ENCODE results near the gene P3R3URF.
A peak's percentile ranks its signal among the peaks of the same experiment; 100 is the strongest.

Gene P3R3URF

DNA sequence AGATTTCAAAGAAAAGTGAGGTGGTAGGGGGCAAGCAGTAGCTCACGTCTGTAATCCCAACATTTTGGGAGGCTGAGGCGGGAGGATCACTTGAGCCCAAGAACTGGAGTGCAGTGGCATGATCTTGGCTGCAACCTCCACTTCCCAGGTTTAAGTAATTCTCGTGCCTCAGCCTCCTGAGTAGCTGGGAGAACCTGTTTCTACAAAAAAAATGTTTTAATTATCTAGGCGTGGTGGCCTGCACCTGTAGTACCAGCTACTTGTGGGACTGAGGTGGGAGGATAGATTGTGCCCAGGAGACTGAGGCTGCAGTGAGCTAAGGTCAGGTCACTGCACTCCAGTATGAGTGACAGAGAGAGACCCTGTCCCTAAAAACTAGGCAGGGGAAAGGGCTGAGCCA is 4.0 kb downstream of the P3R3URF start:
- no peak for DNase-seq (ENCODE audit: low read depth)

DNA sequence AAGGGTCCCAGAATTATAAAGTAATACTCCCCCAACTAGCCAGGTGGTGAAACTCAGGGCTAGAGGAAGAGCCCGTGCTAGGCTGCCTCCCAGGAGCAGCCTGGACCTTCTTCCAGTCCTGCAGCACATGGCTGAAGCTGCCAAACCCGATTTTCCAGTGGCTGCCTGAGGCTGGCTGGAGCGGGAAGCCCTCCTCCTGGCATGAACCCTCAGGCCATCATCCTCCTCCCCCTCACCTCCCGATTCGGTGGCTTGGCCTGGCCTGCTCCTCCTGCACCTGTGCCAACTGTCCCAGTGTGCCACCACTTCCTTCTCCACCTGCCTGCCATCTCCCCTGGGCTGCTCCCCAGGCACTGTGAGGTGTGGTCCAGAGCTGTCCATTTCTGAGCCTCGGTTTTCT is 4.4 kb downstream of the P3R3URF start:
- no peak for DNase-seq (ENCODE audit: low read depth)

DNA sequence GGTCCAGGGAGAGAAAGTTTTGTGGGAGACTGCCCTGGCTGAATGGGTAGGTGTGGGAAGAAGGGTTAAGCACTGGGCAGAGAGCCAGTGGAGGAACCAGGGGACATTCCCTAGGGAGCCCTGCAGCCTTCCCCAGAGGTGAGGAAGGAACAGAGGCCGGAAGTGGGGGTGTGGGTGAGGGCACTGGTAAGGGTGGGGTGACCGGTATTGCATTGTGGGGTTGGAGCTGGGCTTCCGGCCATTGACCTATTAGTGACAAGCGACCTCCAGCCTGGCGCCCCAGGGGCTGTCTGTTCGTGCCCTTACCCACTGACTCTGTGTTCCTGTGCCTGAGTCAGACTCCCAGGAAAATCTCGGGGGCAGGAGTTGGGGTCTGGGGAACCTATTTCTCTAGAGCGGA is 4.9 kb downstream of the P3R3URF start:
- DNase-seq (ENCODE audit: low read depth) = no peak

DNA sequence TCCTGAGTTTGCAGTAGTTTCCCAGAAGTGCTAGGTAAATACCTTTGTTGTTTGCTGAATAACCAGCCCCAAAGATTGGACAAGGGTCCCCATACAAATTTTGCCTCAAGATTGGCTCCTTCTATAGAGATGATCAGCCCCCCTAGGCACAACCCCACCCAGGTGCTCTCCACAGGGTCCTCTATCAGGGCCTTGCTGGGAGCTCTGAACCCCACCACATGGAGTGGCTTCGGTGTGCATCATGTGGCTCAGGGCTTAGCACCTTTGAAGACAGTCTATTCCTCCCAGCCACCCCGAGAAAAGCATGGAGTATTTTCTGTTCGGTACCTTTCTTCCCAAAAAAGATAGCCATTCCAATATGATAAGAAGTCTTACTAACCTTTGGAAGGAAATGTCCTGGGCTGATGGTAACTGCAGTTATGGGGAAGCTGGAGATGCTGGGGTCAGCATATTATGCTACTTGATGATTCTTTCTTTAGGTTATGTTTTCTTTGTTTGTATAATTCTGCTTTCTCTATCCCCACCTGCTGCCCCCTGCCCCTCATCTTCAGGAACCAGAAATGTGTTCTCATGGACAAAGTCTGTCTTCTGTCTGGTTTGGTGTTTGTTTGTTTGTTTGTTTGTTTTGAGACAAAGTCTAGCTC is 6.4 kb downstream of the P3R3URF start:
- DNase-seq (ENCODE audit: low read depth) = no peak

DNA sequence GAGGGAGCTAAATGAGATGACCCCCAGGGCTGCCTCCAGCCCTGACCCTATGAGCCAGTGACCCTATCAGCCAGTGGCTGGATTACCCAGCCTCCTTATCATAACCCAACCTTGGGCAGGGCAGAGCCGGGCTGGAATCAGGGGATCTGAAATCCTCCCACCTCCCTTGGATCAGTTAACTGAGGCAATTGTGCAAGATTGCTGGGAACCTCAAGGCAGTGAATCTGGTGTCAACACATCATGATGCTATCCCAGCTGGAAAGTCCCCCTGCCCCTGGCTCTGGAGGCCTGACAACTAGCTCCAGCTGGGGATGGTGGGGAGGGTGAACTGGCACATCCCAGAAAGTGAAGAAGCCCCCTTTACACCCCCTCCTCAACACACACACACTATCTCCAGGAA is 7.8 kb downstream of the P3R3URF start:
- DNase-seq (ENCODE audit: low read depth) = no peak

DNA sequence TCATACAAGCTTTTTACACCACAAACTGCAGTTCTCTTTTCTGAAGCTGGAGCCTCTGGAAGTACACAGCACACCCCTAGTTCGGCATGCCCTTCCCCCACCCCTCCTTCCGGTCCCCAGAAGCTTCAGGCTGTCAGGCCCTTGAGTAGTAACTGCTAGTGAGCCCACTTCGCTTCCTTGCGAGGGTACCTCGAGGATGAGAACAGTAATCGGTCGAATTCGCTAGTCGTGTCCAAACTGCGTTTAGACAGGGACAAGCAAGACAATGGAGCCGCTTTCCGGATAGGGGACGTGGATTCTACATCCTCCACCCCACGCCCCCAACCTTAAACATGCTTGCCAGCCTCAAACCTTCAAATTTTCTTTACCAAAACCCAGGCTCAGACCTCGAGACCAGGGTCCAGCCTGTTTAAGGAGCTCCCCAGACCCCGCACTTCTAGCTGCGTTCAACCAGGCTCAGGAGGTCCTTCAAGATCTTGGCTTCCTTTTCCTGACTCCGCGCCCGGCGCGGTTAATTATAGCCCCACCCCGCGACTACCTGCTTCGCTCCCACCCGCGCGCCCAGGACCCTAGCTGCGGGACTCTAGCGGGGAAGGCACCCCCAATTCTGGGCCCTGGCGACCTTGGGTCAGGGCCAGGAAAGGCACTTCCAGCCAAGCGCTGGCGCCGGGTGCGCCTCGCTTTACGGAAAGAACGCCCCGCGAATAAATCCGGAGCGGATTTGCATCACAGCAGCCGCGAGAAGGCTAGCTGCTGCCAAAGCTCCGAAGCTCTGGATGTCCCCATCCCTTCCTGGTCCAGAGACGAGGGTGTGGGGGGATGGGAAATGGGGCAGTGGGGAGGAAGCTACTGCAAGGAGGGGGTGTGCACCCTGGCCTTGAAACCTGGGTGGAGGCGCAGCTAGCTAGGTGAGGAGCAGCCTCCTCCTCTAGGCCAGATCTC is 9.5 kb downstream of the P3R3URF start:
- no peak for DNase-seq (ENCODE audit: low read depth)

DNA sequence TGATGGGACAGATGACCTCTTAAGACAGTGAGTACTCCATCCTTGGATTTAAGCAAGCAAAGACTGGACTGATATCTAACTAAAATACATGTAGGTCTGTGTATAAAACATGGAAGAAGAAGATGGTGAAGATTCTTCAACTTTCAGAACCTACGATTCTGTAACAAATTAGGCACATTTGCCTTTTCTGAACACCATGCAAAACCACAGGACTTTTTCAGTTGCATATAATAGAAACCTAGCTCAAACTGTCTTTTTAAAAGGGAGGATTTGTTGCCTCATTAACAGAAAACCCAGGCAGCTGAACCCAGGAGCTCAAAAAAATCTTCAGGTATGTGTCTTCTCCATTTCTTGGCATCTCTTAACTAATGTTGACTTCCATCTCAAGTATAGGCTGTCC is 16.1 kb downstream of the P3R3URF start:
- DNase-seq (ENCODE audit: low read depth) = no peak

DNA sequence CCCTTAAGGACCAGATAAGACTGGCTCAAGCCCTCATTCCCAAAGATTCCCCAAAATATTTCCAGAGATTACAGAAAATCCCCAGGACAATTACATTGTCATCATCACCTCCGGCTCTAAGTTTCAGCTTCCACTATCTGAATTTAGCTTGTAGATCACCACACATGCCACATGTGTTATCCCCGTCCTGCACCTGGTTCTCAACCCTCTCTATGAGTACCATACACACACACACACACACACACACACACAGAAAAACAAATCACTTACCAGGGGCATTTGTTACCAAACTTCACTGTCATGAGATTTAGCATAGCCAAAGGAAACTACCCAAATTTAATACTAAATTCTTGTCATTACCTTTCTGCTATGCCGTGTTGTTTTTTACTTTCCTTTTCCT is 16.8 kb downstream of the P3R3URF start:
- DNase-seq (ENCODE audit: low read depth) = no peak

DNA sequence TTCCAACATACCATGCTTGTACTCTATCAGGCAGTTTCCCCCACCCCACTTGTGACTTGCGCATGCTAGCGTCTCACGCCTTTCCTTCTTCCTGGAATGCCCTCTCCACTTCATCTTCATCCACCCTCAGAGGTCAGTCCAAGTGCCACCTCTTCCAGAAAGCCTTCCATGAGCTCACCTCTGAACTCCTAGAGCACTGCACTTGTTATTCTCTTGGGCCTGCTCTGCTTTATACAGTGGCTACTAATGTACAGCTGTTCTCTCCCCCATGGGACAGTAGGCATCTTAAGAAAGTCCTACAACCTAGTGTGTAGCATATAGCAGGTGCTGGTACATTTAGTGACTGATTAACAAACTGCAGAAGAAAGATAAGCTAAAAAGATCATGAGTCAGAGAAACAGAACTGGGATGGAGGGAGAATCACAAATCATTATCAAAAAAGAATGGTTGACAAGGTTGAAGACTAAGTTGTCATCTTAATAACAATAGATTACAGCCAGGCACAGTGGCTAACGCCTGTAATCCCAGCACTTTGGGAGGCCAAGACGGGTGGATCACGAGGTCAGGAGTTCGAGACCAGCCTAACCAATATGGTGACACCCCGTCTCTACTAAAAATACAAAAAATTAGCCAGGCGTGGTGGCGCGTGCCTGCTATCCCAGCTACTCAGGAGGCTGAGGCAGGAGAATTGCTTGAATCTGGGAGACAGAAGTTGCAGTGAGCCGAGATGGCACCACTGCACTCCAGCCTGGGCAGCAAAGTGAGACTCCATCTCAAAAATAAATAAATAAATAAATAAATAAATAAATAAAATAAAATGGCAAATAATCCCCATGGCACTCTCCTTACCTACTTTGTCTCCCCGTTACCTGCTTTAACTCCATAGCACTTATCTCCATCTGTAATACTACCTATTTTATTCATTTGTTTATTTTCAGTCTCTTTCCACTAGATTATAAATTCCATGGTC is 17.7 kb downstream of the P3R3URF start:
- no peak for DNase-seq (ENCODE audit: low read depth)

DNA sequence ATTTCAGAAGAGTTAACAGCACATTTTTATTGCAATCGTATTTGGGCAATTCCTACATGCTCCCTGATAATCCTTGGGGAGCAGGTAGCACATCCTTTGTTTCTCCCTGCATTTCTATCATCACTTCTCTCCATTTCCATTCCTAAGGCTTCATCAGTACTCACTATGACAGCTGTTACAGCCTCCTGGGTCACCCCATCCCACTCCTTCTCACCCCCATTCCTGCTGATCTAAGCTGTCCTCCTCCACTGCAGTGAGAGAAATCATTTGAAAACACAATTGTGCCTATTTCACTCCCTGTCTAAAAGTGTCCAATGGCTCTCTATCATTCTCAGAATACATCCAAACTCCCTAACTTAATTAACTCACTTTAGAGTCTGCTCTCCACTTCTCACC is 18.4 kb downstream of the P3R3URF start:
- DNase-seq (ENCODE audit: low read depth) = no peak

DNA sequence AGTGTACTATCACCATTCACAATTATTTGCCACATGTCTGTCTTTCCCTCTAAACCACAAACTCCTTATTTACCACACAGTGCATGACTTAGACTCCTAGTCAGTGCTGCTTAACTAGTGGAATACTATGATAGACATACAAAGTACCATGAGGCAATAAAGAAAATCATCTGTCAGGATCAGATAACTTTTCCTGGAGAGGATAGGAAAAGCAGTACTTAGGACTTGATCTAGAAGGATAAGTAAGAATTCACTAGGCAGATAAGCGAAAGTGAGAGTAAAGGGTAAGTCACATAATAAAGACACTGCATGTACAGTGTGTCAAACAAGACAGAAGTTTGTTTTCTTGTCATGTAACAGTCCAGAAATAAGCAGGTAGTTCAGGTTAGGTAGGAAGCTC is 22.6 kb downstream of the P3R3URF start:
- no peak for DNase-seq (ENCODE audit: low read depth)

DNA sequence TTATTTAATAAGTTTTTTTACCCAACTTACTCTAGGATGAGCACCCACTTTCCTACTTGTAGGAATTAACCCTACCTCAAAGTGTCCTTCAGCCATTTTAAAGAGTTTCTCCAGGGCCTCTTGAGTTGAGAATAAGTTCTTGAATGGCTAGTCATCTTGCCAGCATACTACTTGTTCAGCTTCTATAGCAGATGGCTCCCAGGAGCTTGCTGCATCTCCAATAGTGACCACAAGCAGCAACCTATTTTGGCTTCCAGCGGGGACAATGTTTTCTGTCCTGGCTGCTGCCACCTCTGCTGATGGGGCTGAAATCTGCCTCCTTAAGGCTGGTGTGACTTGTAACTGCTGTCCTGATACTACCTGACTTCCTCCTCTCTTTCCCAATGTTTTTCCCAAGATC is 23.1 kb downstream of the P3R3URF start:
- DNase-seq (ENCODE audit: low read depth) = no peak

DNA sequence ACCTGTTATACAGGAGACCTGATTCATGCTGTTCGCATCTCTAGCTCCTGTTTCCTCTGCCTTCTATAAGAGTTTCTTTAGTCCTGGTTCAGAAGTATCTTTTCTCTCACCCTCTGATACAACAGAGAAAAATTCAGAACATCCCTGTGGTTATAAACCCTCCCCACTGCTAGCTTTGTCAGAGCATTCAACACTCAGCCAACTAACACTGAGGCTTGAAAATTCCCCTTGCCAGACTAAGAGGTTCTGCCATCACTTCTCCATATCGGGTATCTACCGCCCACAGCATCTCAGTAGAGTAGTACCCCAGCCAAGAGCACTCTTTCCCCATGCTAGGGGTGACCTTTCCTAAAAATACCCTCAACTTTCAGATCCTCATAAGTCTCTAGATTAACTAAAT is 24.3 kb downstream of the P3R3URF start:
- peak; percentile 31 for DNase-seq (ENCODE audit: low read depth)

DNA sequence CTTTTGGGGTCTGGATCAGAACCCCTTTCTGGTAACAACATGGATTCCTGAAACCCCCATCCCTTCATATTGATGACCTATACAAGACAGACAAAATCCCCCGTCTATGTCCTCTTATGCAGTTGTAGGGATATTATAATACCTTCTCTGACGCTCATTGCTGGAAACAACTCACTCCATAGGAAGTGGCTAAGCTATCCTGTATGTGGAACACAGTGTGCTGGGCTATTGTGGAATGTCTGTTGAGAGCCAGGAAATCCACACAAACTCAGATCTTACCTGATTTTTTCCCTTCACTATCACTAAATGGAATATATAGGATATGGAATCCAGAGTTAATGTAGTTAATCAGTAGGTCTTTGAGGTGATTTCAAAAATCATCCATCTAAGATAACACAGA is 26.2 kb downstream of the P3R3URF start:
- no peak for DNase-seq (ENCODE audit: low read depth)

DNA sequence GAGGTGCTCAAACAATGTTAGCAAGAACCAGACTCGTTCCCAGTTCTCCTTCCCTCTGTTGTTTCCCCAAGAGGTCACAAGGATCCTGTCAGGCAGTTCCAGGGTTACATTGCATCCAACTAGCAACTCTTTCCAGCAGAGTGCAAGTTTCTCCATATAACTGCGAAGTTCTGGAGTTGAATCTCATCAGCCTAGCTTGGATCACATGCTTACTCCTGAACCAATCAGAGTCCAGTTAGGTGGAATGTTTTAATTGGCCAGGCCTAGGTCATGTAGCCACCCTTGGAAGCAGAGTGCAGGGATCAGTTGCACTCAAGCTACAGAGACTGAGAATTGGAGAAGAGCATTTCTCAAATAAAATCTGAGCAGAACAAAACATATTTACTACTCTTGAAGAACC is 28.0 kb downstream of the P3R3URF start:
- no peak for DNase-seq (ENCODE audit: low read depth)

DNA sequence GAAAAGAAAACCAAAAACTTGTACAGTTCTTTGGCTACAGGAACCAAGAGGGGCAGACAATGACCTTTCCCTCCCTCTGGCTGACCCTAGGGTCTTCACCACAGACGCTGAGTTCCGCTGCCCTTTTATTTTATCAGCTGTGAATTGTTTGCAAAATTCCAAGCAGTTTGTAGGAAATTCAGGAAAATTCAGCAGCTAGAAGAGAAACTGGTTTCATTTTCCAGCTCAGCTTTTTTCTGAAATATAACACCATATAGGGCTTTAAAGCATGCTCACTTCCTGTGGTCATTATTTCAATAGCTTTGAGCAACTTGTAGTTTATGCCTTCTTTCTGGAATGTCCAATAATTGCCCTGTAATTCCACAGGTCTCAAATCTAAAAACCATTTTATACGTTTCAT is 38.4 kb downstream of the P3R3URF start:
- peak; percentile 32 for DNase-seq (ENCODE audit: low read depth)

DNA sequence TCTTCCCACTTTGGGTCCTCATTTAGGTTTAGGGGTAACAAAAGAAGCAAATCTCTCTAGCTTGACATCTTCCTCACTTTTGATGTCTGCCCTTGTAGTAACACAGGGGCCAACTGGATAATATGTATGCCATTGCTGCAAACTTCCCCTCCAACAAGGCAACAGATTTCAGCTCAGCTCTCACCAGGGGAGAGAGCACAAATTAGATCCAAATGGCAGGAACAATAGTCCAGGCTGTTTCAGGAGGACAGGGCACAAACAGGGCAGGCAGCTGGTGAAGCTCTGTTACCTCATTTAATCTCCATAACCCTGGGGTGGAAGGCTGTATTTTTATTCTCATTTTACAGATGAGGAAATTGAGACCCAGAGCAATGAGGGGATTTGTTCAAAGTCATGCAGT is 39.6 kb downstream of the P3R3URF start:
- DNase-seq (ENCODE audit: low read depth) = peak; percentile 23

DNA sequence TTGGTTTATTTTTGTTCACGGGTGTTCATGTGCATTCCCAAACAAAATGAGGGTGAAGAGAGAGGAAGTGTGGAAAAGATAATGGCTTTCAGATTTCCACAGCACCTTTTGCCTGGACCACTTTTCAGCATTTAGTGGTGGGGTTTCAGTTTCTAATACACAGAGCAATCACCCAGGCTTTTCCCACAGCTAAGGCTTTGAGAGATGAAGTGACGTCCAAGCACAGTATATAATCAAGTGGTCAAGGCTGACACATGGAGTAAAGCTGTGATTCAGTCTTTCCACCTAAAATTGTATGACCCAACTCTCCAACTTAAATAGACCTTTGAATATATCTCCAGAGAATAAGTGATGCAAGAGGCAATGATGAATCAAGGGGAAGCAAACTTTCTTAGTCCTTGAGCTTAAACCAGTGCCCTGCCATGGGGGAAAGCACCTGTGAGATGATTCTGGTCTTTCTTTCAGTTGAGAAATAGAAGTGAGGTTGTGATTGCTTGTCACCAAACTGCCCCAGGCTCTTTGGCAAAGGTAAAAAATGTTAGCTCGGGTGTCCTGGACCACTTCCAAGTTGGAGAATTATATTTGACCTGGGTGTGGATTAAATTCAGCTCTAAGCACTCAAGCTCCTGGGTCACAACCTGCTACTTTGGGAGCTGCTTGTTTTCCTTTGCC is 41.5 kb downstream of the P3R3URF start:
- peak; percentile 92 for DNase-seq (ENCODE audit: low read depth)

DNA sequence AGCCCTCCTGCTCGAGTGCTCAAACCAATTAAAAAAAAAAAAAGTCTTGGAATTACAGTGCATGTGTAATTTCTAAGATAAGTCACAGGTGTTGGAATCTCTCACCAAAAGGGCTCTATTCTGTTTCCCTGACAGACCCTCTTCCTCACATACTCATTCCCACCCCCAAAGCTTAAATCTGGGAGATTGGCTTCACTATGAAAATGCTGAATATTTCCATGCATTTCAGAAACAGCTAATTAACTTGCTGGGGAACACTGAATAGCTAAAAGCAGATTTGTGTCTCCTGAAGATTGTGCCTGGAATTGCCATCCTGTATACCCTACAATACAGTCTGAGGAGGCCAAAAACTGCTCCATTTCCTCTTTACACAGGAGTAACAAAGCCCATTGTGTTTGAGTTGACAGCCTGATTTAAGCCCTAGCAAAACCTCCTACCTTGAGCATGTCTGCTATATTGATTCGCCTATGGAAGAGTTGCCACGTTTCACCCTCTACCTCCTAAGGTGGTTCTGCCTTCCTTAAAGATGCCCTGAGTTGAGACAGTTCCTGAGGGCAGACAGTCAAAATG is 42.4 kb downstream of the P3R3URF start:
- no peak for DNase-seq (ENCODE audit: low read depth)

DNA sequence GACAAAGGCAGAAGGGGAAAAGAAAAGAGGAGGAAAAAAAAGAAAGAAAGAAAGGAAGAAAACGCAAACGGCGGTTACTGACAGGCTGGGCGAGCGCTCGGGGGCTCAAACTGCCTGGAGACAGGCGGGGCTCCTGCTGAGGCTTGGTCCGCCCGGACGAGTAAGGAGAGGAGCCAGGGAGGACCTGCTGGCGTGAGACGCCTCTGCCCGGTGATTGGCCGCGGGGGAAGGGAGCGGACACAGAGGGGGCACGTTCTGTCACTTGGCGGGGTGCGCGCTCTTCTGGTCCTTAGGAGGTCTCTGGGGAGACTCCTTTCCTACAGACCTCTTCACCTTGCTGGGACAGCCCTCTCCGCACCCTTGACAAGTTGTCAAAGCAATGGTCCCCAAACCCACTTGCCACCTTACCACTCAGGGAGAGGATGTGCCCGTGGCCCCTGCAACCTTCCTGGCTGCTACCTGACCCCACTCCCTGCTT is 43.1 kb downstream of the P3R3URF start:
- DNase-seq (ENCODE audit: low read depth) = no peak

DNA sequence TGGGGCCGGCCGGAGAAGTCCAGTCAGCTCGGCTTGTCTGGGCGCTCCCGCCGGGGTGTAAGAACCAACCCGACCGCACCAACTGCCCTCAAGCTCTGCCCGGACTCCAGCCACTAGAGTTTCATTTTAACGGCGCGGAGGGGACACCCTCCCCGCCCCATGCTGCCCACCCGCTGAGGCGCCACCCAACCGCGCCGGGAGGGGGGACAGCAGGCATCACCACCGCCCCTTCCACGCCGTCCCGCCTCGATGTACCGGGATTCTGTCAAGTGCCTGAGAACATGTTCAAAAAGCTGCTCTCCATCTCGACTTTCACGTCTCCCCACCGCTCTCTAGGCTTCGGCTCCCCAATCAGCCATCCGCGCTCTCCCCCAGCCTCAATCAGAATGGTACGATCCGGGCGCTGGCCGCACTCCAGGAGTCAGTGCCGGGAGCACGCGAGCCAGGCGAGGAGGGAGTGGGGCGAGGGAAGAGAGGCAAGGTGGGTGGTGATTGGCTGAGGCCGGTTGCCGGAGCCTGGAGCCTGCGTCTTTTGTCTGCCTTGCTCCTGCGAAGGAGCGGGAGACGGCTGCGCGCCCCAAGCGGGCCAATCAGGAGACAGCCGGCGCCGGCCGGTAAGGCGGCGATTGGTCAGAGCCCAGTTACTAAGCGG is 43.6 kb downstream of the P3R3URF start, which contains the start of gene PIK3R3:
Gene PIK3R3 (minus strand): TSS at position 101 of the 652 bp plus-strand sequence. CDS start 677 bp downstream, outside the sequence.
- DNase-seq (ENCODE audit: low read depth) = peak; percentile 99

All from fibroblast of gingiva (primary cell).